Esophagus squamous epithelium (tissue), 4 donors: ENCODE results near the gene C14orf180.

Experiments used
- CTCF ChIP-seq, 6 experiments: fragments of 450-650 bp in 4 of 6; fragments of 200-600 bp in 2 of 6; sonication (generic) in 2 of 6; IDR thresholded peaks; one replicate each; pipeline ENCODE4 v1.5.1; 2016 to 2019; ENCODE audit warnings: antibody characterized with exemption in 6 of 6, mild to moderate bottlenecking in 4 of 6, moderate library complexity in 4 of 6
- POLR2A ChIP-seq, 4 donors: fragments of 450-650 bp; IDR thresholded peaks; one replicate each; pipeline ENCODE4 v1.6.1; 2017; ENCODE audit warnings: antibody characterized with exemption in 4 of 4, mild to moderate bottlenecking in 4 of 4, moderate library complexity in 3 of 4

- TF ChIP-seq CTCF (IDR thresholded peaks at IDR 0.05) = no peak
- TF ChIP-seq POLR2A (IDR thresholded peaks at IDR 0.05) = no peak
These were observed 2.0 kb downstream of the C14orf180 start for GRCh38 chr14:104581521-104581920.
